GM11168 (cell line): ENCODE measurements around the gene ENTHD1.

Experiments used
- in situ Hi-C: fragments of 300-500 bp; cut with MboI; formaldehyde crosslinking; loops from one replicate; pipeline ENCODE4 v1.12.0; 2022; ENCODE audit warnings: low sequenced_read_pairs; ENCODE audit not compliant: unreplicated experiment

The ENTHD1 gene

GRCh38 chr22:39806109-39806508 lies 87.5 kb downstream of the ENTHD1 start:
- in situ Hi-C loops, result no loop called here

- in situ Hi-C loops, result no loop called here
Measured at GRCh38 chr22:39805117-39805516, 88.4 kb downstream of the ENTHD1 start.

GRCh38 chr22:39802682-39803081 lies 90.9 kb downstream of the ENTHD1 start:
- in situ Hi-C loops, result no loop called here

- in situ Hi-C loops, result no loop called here
Measured at GRCh38 chr22:39800790-39801520, 92.6 kb downstream of the ENTHD1 start.

- in situ Hi-C loops, result no loop called here
Measured at GRCh38 chr22:39797528-39798147, 95.9 kb downstream of the ENTHD1 start.

- in situ Hi-C loops, result no loop called here
Measured at GRCh38 chr22:39789788-39790187, 103.8 kb downstream of the ENTHD1 start.

- in situ Hi-C loops, result no loop called here
Measured at GRCh38 chr22:39785232-39785631, 108.3 kb downstream of the ENTHD1 start.

GRCh38 chr22:39777716-39778454 lies 115.7 kb downstream of the ENTHD1 start:
- in situ Hi-C loops, result no loop called here

- in situ Hi-C loops, result no loop called here
Measured at GRCh38 chr22:39776295-39777009, 117.1 kb downstream of the ENTHD1 start.

GRCh38 chr22:39773976-39774539 lies 119.5 kb downstream of the ENTHD1 start:
- in situ Hi-C loops, result no loop called here

GRCh38 chr22:39773503-39773902 lies 120.1 kb downstream of the ENTHD1 start:
- in situ Hi-C loops, result no loop called here

- in situ Hi-C loops, result no loop called here
Measured at GRCh38 chr22:39771486-39771885, 122.1 kb downstream of the ENTHD1 start.

GRCh38 chr22:39765661-39766060 lies 127.9 kb downstream of the ENTHD1 start:
- in situ Hi-C loops, result no loop called here

GRCh38 chr22:39765046-39765445 lies 128.5 kb downstream of the ENTHD1 start:
- in situ Hi-C loops, result no loop called here

GRCh38 chr22:39763276-39763675 lies 130.3 kb downstream of the ENTHD1 start:
- in situ Hi-C loops, result no loop called here

GRCh38 chr22:39750759-39751158 lies 142.8 kb downstream of the ENTHD1 start:
- in situ Hi-C loops, result no loop called here

- in situ Hi-C loops, result no loop called here
Measured at GRCh38 chr22:39748877-39749276, 144.7 kb downstream of the ENTHD1 start.

GRCh38 chr22:39746600-39747262 lies 146.8 kb downstream of the ENTHD1 start:
- in situ Hi-C loops, result no loop called here

GRCh38 chr22:39745789-39746188 lies 147.8 kb downstream of the ENTHD1 start:
- in situ Hi-C loops, result no loop called here

GRCh38 chr22:39744353-39744752 lies 149.2 kb downstream of the ENTHD1 start:
- in situ Hi-C loops, result no loop called here
